Natural killer cell treated with Interleukin-12 subunit alpha and Interleukin-12 subunit beta and Interleukin-15 and Interleukin-18, amount 100 ng/mL, for 72 hours (primary cell): ENCODE results near the gene CEP112. TPM values are rescaled to one million over a fixed set of nuclear protein-coding genes. Genes with fewer than 3 reads are reported as not detected.

Source experiments
- ATAC-seq, 2 donors: fragments of 150-1000 bp; cut with Tn5 transposase in 1 of 2; sonication (Bioruptor Pico), chemical (Tn5 transposase) in 1 of 2; 2 replicates each; pipeline ENCODE4 v1.10.0; 2021
- DNase-seq: peaks from one replicate; pipeline ENCODE4 v3.0.0; 2022; ENCODE audit warnings: low spot score
- H3K27ac Mint-ChIP-seq, 2 donors: 1 replicate in 1 of 2; 2 replicates in 1 of 2; pipeline ENCODE4 v1.8.0; 2022; ENCODE audit warnings: mixed read lengths in 2 of 2, mild to moderate bottlenecking in 1 of 2, moderate library complexity in 1 of 2
- H3K27me3 Mint-ChIP-seq, 2 donors: 1 replicate in 1 of 2; 2 replicates in 1 of 2; pipeline ENCODE4 v1.8.0; 2022; ENCODE audit warnings: mixed read lengths in 2 of 2
- H3K36me3 Mint-ChIP-seq: one replicate; pipeline ENCODE4 v1.8.0; 2022; ENCODE audit warnings: mixed read lengths
- H3K4me1 Mint-ChIP-seq, 2 donors: 1 replicate in 1 of 2; 2 replicates in 1 of 2; pipeline ENCODE4 v1.8.0; 2022; ENCODE audit warnings: low read depth in 2 of 2, mixed read lengths in 2 of 2, mild to moderate bottlenecking in 1 of 2
- H3K4me3 Mint-ChIP-seq: one replicate; pipeline ENCODE4 v1.8.0; 2022; ENCODE audit warnings: mixed read lengths
- H3K9me3 Mint-ChIP-seq: 2 replicates; pipeline ENCODE4 v1.8.0; 2022; ENCODE audit warnings: mixed read lengths
- total RNA-seq, 2 donors: library from RNA; stranded (reverse); gene quantifications; one replicate each; pipeline ENCODE4 v1.2.3, GENCODE V29; 2022

CEP112 gene
- total RNA-seq, 2 donors from 2014 or later, result 2.3 to 5.5 TPM

- ATAC-seq, result no peak
These were observed 592.3 kb downstream of the CEP112 start for GRCh38 chr17:65599650-65600049.

GRCh38 chr17:65598746-65599145, 593.2 kb downstream of the CEP112 start:
- peaks cover 1 to 11% of the 10 kb centered on the region in 2 donors for H3K4me1 Mint-ChIP-seq
- DNase-seq (no peak), ATAC-seq (no peak)
- no peak overlapping the region for H3K4me3 Mint-ChIP-seq
- H3K9me3 Mint-ChIP-seq, result no peaks in the 10 kb centered on the region
- H3K27me3 Mint-ChIP-seq, result peaks cover 10 to 19% of the 10 kb centered on the region in 2 donors
- H3K36me3 Mint-ChIP-seq, result no peaks in the 10 kb centered on the region
- H3K27ac Mint-ChIP-seq, result no peak overlapping the region

More at GRCh38 chr17:65599650-65600049, 592.3 kb downstream of the CEP112 start:
- H3K4me3 Mint-ChIP-seq, result no peak overlapping the region
- H3K4me1 Mint-ChIP-seq, result peaks cover 7 to 8% of the 10 kb centered on the region in 2 donors
- H3K27ac Mint-ChIP-seq, result no peak overlapping the region
- peaks cover 10 to 12% of the 10 kb centered on the region in 2 donors for H3K27me3 Mint-ChIP-seq
- DNase-seq, result no peak
- no peaks in the 10 kb centered on the region for H3K36me3 Mint-ChIP-seq
- H3K9me3 Mint-ChIP-seq, result no peaks in the 10 kb centered on the region

DNA sequence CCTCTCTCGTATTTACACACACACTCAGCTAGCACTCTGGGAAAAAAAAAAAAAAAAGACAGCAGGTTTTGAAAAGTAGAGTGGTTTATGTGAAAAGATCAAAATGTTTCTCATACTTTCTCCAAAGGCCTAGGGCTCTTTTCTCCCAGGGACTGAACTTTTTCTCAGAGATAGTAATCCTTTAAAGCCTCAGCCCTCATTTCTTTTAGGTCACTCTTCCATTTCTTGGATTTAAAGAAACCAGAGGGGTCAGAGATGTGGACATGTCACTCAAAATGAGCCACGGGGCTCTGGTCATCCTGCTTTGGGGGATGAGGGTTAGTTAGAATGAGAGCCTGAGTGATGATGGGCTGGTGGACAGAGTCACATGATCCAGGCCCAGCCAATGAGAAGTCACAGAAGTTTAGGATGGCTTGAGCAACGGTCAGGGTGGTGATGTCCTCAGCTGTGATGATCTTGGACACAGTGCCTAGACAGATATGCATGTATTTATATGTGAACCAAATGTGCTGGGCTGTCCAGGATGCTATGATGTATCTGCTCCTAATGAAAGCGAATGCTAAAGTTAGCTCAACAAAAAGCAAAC, 596.8 kb downstream of the CEP112 start:
- Mint-ChIP-seq H3K36me3 (no peaks in the 10 kb centered on the region), H3K9me3 (no peaks in the 10 kb centered on the region), H3K27me3 (peaks cover 5 to 22% of the 10 kb centered on the region in 2 donors), H3K4me3 (no peak overlapping the region), H3K4me1 (peaks cover 0 to 5% of the 10 kb centered on the region in 2 donors), H3K27ac (no peak overlapping the region)
- DNase-seq (no peak), ATAC-seq (no peak)

DNA sequence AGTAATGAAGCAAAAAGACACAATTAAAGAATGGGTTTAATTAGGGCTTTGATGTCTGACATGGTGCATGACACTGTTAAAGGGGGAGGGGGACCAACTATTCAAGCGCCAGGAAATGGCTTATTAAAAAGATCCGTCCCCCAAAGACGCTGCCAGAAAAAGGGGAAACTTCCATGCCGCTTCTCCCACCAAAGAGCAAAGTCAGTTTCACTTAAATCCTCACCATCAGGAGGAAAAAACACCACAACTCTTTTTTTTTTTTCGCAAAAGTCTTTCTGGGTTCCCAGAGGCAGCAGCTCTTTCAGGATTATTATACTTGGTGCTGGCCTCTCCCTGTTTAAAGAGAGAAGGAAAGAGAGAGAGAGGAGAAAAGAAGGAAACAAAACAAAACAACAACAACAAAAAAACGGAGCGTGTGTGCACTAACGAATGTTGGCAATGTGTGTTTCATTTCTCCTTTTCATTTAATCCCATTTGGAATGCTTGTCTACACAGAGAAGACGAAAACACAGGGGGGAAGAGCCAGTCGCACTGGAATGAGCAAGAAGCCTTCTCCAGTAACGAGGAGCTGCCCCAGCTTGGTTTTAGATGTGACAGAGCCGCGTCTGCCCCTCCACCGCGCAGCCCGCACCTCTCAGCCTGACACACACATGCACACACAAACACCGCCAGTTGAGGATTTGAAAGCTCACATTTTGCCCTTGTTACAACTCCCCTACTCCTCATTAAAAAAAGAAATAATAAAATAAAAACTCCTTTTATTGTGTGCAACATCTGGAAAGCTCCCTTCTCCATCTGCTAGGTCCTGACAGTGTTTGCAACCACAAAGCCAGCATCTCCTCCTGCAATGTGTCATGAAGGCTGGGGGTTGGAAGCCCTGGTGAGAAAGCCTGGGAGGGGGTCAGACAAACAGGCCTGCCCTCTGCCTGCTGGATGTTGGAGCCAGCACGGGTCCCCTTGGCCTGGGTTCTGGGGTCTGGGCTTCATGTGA, 597.8 kb downstream of the CEP112 start:
- DNase-seq, result no peak
- ATAC-seq, result no peak
- peaks cover 5 to 19% of the 10 kb centered on the region in 2 donors for H3K27me3 Mint-ChIP-seq
- no peak overlapping the region for H3K4me3 Mint-ChIP-seq
- no peak overlapping the region for H3K27ac Mint-ChIP-seq
- H3K36me3 Mint-ChIP-seq, result no peaks in the 10 kb centered on the region
- H3K4me1 Mint-ChIP-seq, result peaks cover 0 to 5% of the 10 kb centered on the region in 2 donors
- no peaks in the 10 kb centered on the region for H3K9me3 Mint-ChIP-seq

DNA sequence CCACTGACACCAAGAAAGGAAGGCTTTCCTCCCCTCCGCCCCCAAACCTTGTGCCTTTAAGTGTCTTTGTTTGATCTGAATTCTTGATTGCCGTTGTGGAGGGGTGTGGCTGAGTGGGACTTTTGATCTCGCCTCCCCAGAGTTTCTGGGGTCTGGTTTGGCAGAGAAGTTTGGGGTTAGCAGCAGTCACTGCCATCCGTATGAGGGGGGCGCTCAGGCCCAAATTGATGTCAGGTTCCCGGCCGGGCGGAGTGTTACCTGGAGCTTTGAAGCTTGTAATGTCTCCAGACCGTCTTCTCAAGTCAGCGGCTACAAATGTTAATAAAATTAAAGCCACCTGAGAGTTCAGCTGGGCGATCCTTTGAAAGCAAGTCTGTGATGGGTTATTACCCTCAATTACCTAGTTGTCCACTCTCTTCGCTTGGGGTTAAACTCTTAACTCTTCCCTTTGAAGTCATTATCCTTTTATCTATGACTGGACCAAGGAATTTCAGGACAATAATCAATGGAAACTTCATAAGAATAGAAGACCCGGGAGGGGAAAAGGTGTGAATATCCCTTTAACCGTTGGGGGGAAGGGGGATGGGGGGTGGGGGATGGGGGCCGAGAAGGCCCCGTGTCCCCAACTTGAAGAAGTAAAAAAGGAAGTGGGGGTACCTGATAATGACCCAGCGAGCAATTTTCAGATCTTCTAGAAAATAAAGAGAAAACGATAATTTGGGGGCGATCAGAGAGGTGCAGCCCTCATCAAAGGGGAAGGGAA, 598.7 kb downstream of the CEP112 start:
- Mint-ChIP-seq H3K27ac (no peak overlapping the region), H3K4me1 (peaks cover 0 to 5% of the 10 kb centered on the region in 2 donors), H3K36me3 (no peaks in the 10 kb centered on the region), H3K27me3 (peaks cover 2 to 14% of the 10 kb centered on the region in 2 donors), H3K4me3 (no peak overlapping the region), H3K9me3 (no peaks in the 10 kb centered on the region)
- ATAC-seq (no peak), DNase-seq (no peak)

DNA sequence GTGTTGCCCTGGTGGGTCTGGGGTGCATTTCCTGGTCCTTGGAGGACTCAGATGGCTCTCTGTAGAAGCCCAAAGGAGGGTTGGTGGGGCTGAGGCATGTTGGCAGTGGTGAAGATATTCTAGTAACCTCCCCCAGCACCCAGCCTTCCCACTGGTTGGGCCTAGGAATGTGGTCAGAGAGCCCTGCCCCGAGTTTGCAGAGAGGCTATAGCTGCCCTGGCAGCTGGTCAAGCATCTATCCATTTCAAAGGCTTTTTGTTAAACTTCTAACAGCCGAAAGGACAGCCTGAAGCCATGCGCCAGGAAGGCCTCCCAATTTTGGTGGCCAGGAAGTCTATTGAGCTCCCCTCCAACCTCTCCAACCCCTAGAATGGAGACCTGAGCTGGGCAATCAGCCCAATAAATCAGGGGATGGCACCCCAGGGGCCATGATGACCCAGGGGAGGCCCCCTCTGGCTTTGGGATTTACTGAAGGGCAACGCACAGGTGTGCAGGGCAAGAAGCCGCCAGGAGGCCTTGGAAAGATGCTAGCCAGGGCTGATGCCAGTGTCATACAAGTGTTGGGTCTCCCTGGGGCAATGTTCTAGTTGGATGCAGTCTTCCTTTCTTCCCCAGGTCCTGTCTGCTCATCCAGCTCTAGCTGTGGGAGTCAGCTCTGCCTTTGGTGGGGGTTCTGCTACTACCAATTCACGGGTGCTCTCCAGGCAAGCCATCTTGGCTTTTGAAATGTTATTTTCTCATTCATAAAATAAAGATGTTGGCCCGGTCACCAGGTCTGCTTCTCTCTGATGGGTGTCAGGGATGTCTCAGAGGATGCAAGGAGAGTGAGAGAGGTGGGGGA, 599.6 kb downstream of the CEP112 start:
- DNase-seq (no peak), ATAC-seq (no peak)
- Mint-ChIP-seq H3K36me3 (no peaks in the 10 kb centered on the region), H3K27ac (no peak overlapping the region), H3K27me3 (peaks cover 2 to 14% of the 10 kb centered on the region in 2 donors), H3K4me1 (peaks cover 0 to 5% of the 10 kb centered on the region in 2 donors), H3K9me3 (no peaks in the 10 kb centered on the region), H3K4me3 (no peak overlapping the region)

DNA sequence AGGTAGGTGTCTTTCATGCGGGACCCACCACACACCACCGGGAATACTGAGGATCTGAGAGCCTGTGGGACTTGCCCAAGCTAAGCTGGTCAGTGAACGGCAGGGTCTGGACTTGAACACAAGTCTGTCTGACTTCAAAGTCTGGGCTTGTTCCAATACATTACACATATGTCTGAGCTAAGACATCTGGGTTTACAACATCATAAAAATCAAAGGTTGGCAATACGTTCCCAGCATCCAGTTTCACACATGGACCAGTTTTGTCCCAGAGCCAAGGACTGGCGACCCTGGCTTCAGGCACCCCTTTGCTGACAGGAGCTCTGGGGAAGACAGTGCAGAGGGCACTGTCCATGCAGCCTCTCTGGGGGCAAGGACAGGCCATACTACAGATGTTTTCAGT, 602.6 kb downstream of the CEP112 start:
- no peak overlapping the region for H3K4me3 Mint-ChIP-seq
- H3K9me3 Mint-ChIP-seq, result no peaks in the 10 kb centered on the region
- peaks cover 0 to 5% of the 10 kb centered on the region in 2 donors for H3K4me1 Mint-ChIP-seq
- no peaks in the 10 kb centered on the region for H3K36me3 Mint-ChIP-seq
- H3K27ac Mint-ChIP-seq, result no peak overlapping the region
- DNase-seq, result no peak
- peaks cover 6 to 13% of the 10 kb centered on the region in 2 donors for H3K27me3 Mint-ChIP-seq
- no peak for ATAC-seq

DNA sequence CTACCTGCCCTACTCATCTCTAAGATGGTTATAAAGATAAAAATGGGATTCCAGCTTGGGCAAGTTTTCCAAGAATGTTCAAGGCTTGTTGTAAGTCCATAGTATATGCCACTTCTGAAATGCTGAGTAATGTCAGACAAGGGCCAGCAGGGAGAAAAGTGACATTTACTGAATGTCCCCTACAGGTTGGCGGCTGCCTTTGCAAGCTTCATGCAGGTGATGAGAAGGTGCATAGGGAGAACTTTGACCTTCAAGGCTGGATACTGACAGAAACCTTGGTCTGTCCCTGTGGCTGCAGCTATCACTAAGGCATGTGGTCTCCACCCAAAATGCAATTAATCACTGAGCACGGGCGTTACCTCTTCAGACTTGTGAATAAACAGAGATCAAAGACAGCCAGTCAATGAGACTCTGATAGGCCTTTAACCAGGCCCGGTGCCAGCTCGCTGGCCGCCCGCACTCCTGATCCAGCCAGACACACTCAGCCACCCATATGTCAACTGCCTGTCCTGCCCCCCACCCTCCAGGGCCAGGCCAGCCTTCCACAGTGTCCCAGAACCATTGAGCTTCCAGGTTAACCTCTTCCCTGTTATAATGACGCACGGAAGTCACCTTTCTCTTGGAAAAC, 603.6 kb downstream of the CEP112 start:
- H3K4me3 Mint-ChIP-seq, result no peak overlapping the region
- no peaks in the 10 kb centered on the region for H3K36me3 Mint-ChIP-seq
- H3K4me1 Mint-ChIP-seq, result no peaks in the 10 kb centered on the region
- no peaks in the 10 kb centered on the region for H3K9me3 Mint-ChIP-seq
- H3K27me3 Mint-ChIP-seq, result peaks cover 3 to 6% of the 10 kb centered on the region in 2 donors
- ATAC-seq (no peak), DNase-seq (no peak)
- no peak overlapping the region for H3K27ac Mint-ChIP-seq

DNA sequence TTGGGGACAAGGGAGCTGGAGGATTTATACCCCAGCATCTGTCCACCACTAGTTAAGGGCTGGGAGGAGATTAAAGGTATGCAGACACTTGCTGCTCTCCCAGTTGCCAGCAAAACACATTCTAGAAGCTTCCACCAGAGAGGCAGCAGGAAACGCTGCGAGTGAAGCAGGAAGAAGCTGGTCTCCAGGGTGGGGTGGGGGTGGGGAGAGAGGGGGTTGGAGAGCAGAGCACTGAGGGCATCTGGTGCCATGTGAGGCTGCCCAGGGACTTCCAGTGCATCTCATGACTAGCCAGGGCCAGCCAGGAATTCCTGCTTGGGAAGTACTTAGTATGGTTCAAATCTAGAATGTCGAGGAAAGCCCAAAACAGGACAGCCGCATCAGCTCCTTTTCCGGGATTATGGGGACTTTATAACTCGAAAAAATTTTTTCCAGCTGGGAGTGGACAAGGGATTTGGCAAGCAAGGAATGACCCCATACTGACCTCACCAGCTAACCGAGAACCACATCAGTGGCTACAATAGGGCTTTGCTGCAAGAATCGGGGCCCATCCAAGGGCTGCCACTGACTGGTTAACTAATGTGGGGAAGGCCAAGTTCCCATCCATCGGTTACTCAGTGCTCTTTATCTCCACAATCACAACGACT, 604.3 kb downstream of the CEP112 start:
- Mint-ChIP-seq H3K4me3 (no peak overlapping the region), H3K9me3 (no peaks in the 10 kb centered on the region), H3K4me1 (no peaks in the 10 kb centered on the region), H3K27ac (no peak overlapping the region), H3K27me3 (peaks cover 0 to 4% of the 10 kb centered on the region in 2 donors), H3K36me3 (no peaks in the 10 kb centered on the region)
- no peak for DNase-seq
- ATAC-seq, result no peak

- ATAC-seq (no peak), DNase-seq (no peak)
- Mint-ChIP-seq H3K9me3 (no peaks in the 10 kb centered on the region), H3K27ac (no peak overlapping the region), H3K4me1 (no peaks in the 10 kb centered on the region), H3K36me3 (no peaks in the 10 kb centered on the region), H3K27me3 (peaks cover 0 to 4% of the 10 kb centered on the region in 2 donors), H3K4me3 (no peak overlapping the region)
These were observed 605.0 kb downstream of the CEP112 start for GRCh38 chr17:65586899-65587298.
